ENCODE data around the gene PACRG.

The PACRG gene

DNA sequence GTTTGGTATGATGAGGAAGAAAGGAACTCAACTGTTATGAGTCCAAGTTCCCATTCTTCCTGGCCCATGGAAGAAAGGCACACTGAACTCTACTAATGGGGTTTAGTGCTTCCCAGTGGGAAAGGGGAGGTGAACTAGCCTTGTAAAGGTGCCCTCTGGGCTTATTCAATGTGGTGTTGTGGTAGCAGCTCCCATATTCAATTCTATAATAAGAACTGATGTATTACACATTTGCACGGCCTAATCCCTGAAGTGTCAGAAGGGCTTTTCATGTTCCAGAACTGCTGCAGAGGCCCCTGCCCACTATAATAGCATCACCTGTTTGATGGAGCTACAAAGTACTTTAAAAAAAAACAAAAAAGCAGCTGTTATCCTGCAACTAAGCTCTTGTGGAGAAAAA lies 17.4 kb upstream of the PACRG start:
- no peak for DNase-seq (ENCODE audit: low read depth)

- no peak for DNase-seq (ENCODE audit: low read depth)
Observed at GRCh38 chr6:162710936-162711335, 16.8 kb upstream of the PACRG start.

- no peak for DNase-seq (ENCODE audit: low read depth)
Observed at GRCh38 chr6:162711376-162711775, 16.4 kb upstream of the PACRG start.

DNA sequence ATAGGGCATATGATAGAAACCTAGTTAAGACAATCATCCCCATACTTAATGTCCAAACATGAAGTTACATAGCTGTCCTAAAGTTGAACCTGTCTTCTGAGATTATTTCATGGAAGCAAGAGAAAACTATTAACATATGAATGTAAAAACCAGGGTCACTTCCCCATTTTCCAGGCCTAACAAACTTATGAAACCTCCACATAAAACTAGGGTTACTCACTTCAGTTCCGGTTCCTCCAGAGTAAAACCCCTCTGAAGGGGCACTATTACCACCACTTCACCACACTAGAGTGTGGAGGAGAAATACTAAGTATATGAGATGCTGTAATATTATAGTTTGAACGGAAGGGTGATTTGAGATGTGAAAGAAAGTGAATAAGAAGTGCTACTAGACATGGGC lies 15.1 kb upstream of the PACRG start:
- no peak for DNase-seq (ENCODE audit: low read depth)

- DNase-seq (ENCODE audit: low read depth) = no peak
Observed at GRCh38 chr6:162713974-162714780, 13.6 kb upstream of the PACRG start.

- DNase-seq (ENCODE audit: low read depth) = no peak
Observed at GRCh38 chr6:162715601-162716000, 12.2 kb upstream of the PACRG start.

- DNase-seq (ENCODE audit: low read depth) = no peak
Observed at GRCh38 chr6:162719528-162719927, 8.2 kb upstream of the PACRG start.

GRCh38 chr6:162721404-162721687 lies 6.4 kb upstream of the PACRG start:
- DNase-seq (ENCODE audit: low read depth) = no peak

- DNase-seq (ENCODE audit: low read depth) = no peak
Observed at GRCh38 chr6:162722226-162722625, 5.5 kb upstream of the PACRG start.

GRCh38 chr6:162722633-162723032 lies 5.1 kb upstream of the PACRG start:
- DNase-seq (ENCODE audit: low read depth) = no peak

DNA sequence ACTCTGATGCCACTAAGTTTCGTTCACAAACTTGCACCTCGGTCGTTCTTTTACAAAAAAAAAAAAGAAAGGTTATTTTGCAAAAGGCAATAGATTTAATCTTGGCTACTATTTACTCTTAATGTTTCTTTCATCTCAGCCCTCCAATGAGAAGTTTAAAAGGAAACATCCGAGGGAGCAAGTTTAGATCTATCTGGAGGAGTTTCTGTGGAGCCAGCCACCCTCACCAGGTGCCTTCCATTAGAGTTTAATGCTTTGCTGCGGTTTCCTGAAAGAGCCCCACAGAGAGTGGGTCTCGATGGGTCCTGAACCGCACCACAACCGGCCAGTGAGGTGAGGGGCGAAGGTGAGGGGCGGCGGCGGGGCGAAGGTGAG lies 840 bp upstream of the PACRG start:
- DNase-seq (ENCODE audit: low read depth) = no peak

GRCh38 chr6:162728197-162728596 lies 423 bp downstream of the PACRG start:
- DNase-seq (ENCODE audit: low read depth) = no peak

DNA sequence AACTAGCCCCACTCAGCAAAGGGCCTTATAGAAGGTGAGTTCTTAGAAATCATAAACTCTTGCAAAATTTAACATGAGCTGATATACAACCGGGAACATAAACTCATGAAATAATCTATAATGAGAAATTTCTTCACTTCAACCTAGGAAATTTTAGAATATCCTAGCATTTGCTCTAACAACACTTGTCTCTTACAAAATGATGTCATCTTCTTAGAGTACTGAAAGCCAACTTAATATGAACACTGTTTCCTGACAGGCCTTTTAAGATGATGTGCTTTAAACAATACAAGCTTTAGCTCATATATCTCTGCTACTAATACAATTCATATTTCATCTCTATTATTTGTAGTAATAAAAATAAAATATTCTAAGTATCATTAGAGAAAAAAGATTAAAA lies 932 bp downstream of the PACRG start:
- no peak for DNase-seq (ENCODE audit: low read depth)

DNA sequence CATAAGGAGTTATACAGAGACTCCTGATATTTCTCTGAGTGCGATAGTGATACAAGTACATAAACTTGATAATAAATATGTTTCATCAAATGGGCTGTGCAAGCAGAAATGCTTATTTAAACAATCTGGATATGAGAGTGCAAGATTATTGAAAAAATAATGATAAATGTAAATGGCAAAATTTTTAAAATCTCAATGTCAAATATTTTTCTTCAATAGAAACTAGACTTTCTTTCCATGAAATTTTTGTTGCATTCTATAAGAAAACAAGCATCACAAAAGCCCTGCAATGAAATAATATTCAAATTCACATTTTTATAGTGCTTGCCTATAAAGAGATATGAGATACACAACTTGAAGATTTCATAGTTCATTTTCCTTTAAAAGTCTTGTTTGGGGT lies 2.7 kb downstream of the PACRG start:
- DNase-seq (ENCODE audit: low read depth) = no peak

DNA sequence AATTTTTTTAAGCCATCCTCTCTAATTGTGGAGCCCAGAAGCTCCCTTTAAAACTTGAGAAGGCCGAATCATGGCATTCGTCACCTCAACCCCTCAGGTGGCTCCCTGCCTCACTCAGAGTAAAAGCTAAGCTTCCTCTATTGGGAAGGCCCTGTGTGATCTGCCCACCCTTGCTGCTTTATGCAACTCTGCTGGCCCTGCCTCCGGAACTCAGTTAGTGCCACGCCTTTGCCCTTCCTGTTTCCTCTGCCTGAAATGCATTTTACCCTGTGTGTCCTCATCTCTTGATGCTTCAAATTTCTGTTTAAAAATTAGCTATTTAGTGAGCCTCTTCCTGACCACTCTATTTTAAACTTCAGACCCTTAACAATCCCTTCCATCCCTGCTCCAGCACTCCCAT lies 5.7 kb downstream of the PACRG start:
- no peak for DNase-seq (ENCODE audit: low read depth)

DNA sequence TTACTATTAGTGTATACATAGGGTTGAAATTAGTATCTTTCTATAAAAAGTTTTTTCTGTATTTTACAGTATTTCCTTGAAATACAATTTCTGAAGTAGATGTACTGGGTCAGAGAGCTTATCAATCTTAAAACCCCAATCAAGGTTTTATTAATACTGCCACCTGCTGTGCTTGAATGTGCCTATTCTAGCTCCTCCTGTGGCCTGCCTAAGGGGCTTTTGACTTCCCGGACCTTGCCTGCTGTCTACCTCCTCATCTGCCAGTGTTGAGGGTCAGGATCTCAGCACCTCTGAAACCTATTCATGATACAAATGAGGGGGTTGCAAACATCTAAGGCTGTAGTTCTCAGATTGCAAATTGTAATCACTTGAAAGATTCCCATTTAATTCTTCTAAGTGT lies 9.2 kb downstream of the PACRG start:
- no peak for DNase-seq (ENCODE audit: low read depth)

- no peak for DNase-seq (ENCODE audit: low read depth)
Observed at GRCh38 chr6:162750776-162751175, 23.0 kb downstream of the PACRG start.

DNA sequence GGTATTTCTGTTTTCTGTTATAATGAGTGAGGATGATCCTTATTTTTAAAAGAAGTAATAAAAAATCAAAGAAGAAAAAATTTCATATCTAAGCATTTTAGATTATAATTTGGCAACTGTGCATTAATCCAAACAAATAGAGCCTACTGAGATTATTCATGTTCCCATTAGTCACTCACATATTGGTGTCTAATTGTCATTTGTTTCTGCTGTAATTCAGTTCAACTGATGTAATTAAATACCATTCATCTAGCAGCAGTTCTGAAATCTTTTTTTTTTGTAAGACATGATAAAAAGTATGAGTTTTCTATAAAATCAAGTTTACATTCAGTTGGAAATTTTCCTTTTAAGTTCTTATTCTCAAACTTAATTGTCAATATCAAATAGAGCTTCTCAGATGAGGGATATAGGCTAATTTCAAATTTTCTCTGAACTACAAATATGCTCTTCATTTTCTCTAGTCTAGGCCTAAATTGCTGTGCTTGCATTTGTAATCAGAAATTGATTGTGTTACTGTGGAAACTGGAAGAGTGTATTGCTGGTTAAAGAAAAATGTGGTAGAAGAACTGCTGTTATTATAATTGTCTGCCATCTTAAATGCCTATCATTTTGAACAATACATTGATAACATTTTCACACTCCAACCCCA lies 23.6 kb downstream of the PACRG start:
- no peak for DNase-seq (ENCODE audit: low read depth)

DNA sequence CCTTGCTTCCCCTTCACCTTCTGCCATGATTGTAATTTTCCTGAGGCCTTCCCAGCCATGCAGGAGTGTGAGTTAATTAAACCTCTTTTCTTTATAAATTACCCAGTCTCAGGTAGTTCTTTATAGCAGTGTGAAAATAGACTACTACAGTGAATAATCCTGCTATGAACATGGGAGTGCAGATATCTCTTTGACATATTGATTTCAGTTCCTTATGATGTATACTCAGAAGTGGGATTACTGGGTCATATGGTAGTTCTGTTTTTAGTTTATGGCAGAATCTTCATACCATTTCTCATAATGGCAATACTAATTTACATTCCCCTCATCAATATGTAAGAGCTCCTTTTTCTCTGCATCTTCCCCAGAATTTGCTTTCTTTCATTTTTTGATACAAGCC lies 26.0 kb downstream of the PACRG start:
- DNase-seq (ENCODE audit: low read depth) = no peak

DNA sequence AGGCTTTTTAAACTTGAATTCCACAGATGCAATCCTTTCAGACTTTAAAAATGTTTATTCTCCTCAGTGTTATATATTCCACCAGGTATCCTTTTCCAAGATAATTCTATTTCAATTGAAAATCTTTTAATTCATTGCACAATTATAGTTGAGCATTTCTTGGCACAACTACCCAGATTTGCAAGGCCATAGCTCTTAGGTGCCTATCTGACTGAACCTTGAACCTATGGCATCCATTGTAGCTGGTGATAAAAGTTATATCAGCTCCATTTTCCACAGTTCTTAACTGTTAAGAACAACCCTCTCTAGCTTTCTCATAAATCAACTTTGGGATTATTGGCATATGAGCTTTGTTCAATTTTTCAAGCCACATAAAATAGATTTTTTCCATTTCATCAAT lies 42.4 kb downstream of the PACRG start:
- DNase-seq (ENCODE audit: low read depth) = no peak

DNA sequence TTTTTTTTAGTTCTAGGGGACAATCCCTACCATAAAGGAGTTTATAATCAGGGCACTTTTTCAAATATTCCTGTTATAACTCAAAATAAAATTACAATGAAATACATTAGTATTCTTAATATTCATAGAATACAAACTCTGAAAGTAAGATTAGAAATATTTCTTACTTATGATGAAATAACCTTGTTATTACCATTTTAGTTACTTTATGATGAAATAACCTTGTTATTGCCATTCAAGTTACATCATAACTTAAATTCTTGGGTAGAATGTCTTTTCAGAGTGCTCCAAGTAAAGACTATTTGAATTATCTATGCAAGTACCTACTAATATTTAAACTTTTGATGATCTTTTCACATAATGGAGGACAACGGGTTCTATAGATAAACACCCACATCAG lies 43.2 kb downstream of the PACRG start:
- DNase-seq (ENCODE audit: low read depth) = no peak

- DNase-seq (ENCODE audit: low read depth) = no peak
Observed at GRCh38 chr6:162772466-162772865, 44.7 kb downstream of the PACRG start.

- DNase-seq (ENCODE audit: low read depth) = no peak
Observed at GRCh38 chr6:162773996-162774395, 46.2 kb downstream of the PACRG start.

- DNase-seq (ENCODE audit: low read depth) = no peak
Observed at GRCh38 chr6:162777091-162777490, 49.3 kb downstream of the PACRG start.
